ENCODE data around the gene RSAD1.
A peak's percentile ranks its signal among the peaks of the same experiment; 100 is the strongest.

Gene RSAD1

DNA sequence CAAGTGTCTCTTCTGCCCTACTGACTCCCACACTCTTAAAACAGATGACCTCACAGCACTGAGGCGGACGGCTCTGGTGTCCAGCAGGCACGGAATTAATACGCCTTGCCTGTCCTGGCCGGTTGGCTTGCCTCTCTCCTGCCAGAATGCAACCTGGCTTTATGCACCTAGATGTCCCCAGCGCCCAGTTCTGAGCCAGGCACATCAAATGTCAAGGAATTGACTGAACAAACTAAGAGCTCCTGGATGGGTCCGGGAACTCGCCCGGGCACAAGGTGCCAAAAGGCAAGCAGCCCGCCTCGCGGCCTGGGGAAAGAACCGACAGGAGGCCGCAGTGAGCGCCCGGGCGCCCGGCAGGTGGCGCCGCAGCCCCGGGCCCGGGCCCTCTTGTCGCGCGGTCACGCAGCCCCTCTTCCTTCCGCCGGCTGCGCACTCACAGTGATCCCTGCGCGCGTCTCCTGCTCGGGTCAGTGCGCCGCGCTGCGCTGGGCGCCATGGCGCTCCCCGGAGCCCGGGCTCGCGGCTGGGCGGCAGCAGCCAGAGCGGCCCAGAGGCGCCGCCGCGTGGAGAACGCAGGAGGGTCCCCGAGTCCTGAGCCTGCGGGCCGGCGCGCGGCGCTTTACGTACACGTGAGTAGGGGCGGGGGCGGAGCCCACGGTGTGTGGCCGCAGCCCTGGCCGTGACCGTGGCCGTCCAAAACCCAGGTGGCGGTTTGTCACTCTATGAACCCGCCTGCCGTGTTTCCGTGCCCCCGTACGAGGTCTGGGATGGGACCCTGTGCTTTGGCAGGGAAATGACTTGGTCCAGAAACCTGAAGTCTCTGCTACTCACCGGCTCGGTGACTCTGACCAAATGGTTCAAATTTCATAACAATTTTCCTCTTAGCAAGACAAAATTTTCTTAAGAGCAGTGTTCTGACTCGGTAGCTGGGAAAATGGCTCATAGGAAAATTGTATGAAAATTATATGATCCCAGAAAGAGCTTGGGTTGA is at the start of gene RSAD1:
TSS of gene RSAD1 (plus strand) at position 470 of the 991 bp plus-strand sequence. CDS start at position 495, 25 bp downstream.
- DNase-seq, result peak; percentile 92

DNA sequence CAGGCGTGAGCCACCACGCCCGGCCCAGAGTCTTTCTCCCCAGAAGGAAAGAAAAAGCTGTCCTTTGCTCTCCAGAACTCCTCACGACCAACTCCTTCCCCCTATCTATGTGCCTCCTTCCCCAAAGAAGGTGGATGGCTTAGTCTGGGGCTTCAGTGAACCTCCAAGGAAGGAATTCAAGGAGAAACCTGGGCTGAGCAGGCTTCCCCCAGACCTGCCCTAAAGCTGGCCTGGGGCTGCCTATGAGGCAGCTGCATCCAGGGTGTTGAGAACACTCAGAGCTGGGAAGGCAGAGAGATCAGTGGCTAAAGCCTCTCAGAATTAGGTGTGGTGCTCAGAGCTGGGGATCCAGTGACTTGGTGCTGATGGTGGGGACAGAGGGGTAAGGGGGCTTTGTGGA is 48.9 kb upstream of the RSAD1 start:
- DNase-seq, result no peak

DNA sequence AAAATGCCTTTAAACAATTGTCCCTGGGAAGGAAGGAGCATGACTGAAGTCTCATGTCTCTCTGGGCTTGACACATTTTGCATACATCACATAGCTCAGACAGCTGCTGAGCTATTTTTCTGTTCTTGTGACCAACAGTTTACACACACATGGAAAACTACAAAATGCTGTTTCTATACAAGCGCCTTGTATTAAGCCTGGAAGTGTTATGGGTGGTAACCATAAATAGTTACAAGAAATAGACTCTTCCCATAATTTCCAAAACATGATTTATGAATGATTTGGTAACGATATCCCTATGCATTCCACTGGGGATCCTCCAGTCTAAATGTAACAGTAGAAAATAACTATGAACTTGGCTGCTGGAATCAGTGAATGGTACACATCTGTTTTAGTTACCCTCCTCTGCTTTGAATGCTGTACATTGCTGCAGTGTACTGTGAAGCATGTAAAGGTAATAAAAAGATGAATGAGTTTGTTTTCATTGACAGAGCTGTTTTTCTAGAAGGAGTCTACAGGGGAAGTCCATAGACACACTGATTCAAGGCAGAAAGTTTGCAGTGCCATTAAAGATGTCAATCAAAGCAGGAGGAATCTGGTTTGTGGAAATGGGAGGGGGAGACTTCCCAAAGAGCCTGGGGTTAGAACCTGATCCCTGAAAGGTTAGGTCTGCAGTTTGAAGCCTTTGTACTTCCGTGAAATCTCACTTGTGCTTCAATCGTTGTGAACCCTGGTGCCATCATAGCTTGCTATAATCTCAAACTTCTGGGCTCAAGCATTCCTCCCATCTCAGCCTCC is 47.6 kb upstream of the RSAD1 start:
- DNase-seq, result no peak

DNA sequence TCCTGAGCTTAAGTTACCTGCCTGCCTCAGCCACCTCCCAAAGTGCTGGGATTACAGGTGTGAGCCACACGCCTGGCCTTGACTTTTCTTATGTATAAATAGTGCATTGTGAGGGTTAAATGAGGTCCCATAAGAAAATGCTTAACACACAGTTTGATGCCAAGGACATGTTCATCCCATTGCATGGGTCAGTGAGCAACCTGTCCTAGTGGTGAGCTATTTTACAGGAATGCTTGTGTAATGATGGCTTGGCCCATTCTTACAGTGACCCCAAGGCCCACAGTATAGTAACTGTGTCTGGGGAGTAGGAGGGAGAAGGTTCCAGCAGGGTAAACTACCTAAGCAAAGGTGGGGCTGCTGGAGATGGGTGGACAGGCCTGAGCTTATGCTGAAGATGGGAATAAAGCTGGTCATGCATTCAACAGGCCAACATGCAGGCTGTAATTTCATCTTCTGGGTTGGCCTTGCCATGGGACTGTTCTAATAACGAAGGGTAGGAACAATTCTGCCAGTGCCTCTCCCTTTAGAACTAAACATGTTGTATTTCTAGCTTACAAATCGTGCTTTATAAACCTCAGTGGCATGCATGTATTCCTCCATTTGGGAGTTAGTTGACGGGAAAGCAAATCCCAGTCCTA is 46.4 kb upstream of the RSAD1 start:
- no peak for DNase-seq

DNA sequence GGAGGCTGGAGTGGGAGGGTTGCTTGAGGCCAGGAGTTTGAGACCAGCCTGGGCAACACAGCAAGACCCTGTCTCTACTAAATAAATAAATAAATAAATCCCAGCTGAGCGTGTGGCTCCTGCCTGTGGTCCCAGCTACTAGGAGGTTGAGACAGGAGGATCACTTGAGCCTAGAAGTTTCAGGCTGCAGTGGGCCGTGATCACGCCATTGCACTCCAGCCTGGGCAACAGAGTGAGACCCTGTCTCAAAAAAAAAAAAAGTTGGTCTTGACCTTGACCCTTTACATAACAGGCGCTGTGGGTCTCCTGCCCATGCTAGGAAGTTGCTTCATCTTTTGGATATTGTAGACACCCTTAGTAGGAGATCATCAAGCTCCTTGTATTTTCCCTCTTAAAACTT is 41.3 kb upstream of the RSAD1 start:
- no peak for DNase-seq

DNA sequence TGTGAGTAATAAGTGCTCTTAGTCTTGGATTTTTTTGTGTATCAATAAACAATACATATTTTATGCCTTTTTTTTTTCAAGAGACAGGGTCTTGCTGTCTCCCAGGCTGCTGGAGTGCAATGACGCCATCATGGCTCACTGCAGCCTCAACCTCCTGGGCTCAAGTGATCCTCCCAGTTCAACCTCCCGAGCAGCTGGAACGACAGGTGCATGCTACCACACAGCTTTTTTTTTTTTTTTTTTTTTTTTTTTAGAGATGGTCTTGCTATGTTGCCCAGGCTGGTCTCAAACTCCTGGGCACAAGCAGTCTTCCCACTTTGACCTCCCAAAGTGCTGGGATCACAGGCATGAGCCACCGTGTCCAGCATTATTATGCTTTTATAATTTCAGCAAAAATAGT is 39.7 kb upstream of the RSAD1 start:
- DNase-seq, result no peak

DNA sequence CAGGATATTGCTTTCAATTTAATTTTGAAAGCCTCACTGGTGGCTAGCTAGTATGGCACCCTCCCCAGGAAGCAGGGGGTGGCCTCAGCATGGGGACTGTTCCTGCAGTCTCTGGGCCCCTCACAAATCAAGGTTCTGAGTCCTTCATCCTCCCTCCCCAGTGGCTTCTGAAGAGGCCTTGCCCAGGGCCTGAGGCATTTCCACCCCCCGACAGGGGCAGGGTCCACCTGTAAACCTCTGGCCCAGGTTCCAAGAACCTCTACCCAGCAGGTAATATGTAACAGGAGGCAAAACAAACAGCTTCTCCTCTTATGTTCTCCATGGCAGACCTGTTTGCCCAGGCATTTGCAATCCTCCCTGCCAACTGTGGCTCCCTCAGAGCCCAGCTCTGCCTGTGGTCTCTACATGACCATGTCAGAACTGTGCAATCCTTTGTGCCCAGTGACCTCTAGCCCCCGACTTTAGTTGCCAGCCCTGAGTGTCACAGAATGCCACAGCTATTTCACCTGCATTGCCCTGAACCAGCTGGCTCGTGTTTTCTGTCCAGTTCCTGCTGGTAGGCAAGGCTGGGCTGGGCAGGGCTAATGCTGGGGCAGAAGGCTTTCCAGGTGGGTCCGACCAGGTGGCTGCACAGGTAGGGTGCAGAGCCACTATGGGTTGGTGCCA is 38.4 kb upstream of the RSAD1 start:
- DNase-seq, result no peak

DNA sequence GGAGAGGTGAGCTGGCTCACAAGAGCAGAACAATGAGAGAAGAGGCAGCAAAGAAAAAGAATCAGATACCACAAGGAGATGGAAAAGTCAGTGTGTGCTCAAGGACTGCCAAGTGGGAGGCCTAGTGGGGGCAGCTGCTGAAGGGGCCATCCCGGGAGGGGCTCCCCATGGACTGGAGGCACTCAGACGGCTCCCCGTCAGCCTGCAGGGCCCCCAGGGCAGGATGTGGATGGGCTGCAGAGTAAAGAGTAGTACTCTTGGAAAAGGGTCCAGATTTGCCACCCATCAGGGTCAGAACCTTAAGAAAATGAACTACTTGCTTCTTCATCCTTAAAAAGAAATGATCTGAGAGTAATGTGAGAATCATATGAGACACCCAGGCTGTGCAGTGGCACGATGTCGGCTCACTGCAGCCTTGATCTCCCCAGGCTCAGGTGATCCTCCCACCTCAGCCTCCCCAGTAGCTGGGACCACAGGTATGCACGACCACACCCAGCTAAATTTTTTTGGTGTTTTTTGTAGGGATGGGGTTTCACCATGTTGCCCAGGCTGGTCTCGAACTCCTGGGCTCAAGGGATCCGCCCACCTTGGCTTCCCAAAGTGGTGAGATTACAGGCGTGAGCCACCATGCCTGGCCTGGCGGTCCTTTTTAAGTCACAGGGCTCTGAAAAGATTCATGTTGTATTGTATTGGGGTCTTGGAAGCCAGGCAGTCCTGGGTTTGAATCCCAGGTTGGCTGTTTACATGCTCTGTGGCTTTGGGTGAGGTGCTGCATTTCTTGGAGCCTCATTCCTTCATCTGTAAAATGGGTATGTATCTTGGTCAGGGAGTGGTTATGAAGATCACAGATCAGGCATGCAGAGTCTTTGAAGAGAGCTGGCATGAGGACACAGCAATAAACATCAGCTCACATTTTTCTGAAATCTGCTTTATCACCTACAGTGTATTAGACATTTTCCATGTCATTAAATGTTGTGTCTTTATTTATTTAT is 37.5 kb upstream of the RSAD1 start:
- no peak for DNase-seq

DNA sequence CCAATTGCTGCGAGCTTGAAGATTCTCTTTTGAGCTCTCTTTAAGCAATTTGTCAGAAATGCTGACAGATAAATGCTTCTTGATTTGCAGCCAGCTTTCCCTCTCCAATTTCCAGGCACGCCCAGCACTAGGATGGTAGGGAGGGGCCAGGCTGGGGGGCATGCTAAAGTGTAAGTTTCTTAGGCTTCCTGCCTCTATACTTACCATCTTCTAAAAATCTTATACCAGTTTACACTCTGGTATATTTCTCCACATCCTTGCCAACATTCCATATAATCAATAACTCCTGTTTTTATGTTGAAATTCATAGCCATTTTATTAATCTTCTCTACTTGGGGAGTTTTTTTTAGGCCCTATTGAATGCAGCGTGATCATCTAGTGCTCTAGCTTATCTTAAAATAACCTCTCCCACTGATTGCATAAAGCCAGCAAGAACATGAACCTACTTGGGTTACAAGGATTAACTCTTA is 35.1 kb upstream of the RSAD1 start:
- no peak for DNase-seq

DNA sequence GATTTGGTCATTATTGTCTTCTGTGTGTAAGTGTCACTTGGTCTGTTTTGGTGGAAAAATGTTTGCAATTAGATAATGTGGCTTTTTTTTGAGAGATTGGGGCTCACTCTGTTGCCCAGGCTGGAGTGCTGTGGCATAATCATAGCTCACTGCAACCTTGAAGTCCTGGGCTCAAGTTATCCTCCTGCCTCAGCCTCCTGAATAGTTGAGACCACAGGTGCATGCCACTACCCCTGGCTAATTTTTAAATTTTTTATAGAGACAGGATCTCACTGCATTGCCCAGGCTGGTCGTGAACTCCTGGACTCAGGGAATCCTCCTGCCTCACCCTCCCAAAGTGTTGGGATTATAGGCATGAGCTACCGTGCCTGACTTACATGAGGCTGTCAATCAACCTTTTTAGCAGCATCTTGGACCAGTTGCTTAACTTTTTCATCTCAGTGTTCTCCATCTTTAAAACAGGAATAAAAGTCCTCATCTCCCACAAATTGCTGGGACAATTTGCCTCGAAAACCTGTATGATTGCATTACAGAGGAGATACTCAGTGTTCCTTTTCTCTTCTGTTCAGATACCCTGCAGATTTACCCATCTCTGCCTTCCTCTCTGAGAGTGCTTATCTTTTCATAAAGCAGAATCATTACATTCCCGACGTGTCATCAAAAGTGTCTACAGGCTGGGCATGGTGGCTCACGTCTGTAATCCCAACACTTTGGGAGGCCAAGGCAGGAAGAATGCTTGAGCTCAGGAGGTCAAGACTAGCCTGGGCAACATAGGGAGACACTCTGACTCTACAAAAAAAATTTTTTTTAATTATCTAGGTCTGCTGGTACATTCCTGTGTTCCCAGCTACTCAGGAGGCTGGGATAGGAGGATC is 33.6 kb upstream of the RSAD1 start:
- no peak for DNase-seq

DNA sequence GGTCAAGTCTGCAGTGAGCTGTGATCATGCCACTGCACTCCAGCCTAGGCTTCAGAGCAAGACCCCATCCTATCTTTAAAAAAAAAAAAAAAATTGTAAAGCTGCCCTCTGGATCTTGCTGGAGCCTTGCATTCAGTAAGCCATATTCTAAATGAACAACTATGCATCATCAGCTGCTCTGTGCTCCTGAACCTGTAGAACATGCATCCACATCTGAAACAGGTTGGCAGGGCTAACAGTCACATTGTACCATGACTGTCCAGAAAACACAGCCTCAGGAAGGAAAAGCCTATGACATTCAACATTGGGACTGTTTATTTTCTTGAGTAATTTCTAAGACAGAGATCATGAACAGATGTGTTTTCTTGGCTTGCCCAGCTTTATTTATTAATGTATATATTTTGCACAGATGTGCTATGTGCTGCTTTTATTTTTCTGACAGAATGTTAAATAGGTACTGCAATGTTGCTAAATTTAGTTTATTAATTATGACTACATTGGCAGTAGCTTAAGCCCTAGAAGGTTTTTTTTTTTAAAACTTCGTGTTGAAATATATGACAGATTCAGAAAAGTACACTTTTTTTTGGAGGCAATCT is 32.8 kb upstream of the RSAD1 start:
- no peak for DNase-seq

DNA sequence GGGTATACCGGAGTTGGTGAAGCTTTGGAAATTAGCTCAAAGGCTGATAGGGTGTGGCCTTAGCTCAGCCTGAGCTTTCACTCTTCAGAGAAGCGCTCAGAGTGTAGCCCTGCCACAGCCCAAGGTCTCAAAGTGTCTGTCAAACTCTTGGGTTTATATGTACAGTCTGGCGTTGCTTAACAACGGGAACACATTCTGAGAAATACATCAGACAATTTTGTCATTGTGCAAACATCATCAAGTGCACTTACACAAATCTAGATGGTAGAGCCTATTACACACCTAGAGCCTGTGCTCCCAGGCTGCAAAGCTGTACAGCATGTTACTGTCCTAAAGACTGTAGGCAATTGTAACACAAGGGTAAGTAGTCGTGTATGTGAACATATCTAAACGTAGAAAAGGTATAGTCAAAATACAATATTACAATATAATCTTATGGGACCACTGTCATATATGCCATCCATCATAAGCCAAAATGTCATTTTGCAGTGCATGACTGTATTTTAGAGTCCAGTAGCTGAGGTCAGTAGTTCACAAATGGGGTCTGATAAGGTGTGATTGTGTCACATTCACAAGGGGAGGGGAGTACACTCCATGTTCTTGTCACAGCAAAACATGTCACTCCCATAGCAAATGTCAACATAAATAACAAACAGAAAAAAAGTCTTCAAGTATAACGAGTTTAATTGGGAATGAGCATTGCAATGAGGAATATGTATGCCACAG is 30.6 kb upstream of the RSAD1 start:
- DNase-seq, result no peak

DNA sequence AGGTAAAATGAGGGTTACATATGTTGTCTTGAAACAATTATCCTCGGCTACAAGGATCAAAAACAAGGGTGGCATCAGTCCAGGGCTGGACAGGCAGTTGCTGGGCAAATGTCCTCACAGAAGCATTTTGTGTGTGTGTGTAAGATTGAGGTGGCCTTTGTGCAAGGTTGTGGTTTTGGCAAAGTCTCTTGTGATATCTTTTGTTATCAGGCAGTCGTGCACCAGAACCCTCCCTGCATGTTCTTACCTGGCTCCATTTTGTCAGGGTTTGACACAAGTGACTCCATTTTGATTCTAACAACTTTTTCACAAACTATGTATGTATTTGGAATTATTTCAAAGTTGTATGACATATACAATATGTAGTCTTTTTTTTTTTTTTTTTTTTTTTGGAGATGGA is 30.0 kb upstream of the RSAD1 start:
- DNase-seq, result no peak

DNA sequence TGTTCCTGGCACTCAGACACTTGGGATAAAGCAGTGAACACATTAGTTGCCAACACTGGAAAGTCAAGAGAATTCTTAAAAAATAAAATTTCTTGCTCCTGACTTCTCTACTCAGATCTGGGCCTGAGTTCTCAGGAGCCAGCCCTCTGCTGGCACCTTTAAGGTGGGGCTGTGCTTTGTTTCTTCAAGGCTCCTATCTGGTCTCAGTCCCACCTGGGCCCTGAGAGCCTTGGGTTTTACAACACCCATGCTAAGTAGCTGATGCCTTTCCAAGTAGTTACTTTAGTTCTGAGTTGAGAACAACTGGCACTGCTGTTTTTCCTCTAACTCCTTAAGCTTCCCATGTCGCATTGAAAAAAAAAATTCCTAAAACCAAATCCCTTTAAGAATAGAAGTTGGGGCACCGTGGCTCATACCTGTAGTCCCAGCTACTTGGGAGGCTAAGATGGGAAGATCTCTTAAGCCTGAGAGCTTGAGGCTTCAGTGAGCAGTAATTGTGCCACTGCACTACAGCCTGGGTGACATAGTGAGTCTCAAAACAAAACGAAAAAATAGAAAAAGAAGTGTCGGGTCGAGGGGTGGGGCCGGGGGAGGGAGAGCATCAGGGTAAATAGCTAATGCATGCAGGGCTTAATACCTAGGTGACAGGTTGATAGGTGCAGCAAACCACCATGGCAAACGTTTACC is 26.6 kb upstream of the RSAD1 start:
- DNase-seq, result no peak

DNA sequence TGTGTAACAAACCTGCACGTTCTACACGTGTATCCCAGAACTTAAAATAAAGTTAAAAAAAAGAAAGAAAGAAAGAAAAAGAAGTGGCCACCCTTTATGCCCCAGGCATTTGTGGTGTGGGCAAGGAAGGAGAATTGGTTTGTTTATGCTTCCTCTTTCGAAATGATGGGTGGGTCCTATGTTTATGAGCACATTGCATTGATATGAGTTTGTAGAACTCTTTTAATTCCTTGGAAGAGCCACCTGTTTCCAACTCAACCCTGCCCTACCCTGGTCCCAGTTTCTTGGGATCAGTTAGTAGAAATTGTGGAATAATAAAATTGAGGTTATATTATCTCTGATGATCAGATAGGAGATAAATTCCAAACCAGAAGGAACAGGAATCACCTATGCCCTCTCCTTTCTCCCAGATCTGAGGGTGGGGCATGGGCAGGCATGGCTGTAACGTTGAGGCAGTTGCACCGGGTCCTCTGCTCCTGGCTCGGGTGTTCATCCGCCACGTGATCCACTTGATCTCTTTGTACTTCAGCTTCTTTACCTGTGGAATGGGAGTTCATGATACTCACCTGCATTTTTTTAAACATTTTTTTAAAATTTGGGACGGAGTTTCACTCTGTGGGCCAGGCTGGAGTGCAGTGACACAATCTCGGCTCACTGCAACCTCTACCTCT is 25.9 kb upstream of the RSAD1 start:
- DNase-seq, result no peak

DNA sequence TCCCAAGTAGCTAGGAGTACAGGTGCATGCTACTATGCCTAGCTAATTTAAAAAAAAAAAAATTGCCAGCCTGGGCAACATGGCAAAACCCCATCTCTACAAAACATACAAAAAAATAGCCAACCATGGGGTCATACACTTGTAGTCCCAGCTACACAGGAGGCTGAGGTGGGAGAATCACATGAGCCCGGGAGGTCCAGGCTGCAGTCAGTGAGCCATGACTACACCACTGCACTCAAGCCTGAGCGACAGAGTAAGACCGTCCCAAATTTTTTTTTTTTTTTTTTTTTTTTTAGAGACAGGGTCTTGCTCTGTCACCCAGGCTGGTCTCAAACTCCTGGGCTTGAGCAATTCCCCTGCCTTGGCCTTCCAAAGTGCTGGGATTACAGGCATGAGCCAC is 24.8 kb upstream of the RSAD1 start:
- DNase-seq, result no peak

DNA sequence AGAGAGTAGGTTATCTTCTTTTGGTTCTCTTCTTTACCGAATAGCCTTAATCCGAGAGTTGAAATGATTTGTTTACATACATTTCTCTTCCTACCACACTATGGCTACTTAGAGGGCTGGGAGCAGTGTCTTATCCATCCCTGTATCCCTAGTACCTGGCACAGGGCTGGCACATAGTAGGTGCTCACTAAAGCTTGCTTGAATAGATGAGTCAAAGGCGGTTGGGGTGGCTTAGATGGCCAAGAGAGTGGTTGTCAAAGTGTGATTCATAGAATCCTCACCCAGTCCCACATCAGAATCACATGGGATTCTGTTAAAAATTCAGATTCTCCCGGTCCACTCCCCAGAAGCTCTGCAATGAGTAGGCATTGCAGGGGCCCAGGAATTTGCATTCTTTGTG is 21.0 kb upstream of the RSAD1 start:
- DNase-seq, result no peak

DNA sequence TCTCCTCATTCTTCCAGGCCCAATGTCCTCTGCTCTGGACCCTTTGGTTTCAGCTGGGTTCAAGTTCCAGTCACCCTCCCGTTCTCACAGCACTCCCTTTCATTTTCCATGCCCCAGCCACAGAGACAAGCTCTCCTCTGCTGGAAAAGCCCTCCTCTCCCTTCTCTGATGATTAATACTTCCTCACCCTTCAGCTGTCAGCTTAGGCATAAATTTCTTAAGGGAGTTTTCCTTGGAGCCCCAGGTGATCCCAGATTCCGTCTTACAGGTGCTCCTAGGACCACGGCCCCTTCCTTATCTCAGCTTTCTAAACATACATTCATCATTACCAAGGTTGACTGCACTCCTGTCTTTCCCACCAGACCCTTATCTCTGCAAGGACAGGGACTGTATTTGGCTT is 20.4 kb upstream of the RSAD1 start:
- no peak for DNase-seq
